Activated T-cell treated with anti-CD3 and anti-CD28 coated beads for 48 hours (primary cell): ENCODE results near the gene OR2H2.

Experiments
- DNase-seq: peaks from one replicate; pipeline ENCODE4 v3.0.0-alpha.2; 2020; ENCODE audit warnings: low read depth

OR2H2 gene

DNA sequence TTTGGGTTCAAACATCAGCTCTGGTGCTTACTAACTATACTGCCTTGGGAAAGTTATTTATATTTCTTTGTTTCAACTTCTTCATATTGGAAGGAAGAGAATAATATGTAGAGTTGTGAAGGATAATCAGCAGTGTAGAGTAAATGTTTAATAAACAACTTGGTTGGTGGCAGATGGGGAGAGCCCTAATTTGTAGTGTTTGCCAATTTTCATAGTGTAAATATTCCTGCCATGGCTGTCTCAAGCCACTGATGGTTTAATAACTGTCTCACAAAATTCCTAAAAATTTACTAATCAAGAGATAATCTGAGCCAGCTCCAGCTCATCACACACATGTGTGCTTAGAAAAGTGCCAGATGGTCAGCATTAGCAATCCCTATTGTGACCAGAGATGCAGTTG is at the start of gene OR2H2:
OR2H2 (plus strand) TSS at position 301 of the 400 bp plus-strand sequence. CDS start 2,824 bp downstream, outside the sequence.
- no peak for DNase-seq

- no peak for DNase-seq
Measured at GRCh38 chr6:29537714-29538403, 47.1 kb upstream of the OR2H2 start.

GRCh38 chr6:29547573-29547972 is 37.3 kb upstream of the OR2H2 start:
- DNase-seq, result no peak

DNA sequence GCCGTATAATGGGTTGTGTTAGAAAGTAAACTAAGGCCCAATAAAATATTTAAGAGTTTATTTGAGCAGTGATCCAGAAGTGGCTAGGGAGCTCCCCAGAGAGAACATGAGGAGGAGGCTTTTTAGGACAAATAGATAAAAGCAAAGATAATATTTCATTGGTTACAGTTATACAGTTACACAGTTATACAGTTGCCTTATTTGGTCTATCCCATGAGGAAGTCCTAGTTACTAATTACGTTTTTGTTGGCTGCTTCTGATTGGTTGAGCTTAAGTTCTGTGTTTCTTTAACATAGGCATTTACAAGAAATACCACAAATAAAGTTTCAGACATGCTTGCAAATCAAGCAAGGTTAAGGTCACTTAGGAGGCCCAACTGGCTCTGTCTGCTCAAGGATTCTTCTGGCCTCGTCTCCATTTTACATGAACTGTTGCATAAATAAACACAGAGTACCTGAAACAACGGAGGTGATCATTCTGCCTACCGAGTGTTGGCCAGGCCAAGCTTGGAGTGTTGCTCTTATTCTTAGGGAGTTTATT is 32.3 kb upstream of the OR2H2 start:
- DNase-seq, result no peak

DNA sequence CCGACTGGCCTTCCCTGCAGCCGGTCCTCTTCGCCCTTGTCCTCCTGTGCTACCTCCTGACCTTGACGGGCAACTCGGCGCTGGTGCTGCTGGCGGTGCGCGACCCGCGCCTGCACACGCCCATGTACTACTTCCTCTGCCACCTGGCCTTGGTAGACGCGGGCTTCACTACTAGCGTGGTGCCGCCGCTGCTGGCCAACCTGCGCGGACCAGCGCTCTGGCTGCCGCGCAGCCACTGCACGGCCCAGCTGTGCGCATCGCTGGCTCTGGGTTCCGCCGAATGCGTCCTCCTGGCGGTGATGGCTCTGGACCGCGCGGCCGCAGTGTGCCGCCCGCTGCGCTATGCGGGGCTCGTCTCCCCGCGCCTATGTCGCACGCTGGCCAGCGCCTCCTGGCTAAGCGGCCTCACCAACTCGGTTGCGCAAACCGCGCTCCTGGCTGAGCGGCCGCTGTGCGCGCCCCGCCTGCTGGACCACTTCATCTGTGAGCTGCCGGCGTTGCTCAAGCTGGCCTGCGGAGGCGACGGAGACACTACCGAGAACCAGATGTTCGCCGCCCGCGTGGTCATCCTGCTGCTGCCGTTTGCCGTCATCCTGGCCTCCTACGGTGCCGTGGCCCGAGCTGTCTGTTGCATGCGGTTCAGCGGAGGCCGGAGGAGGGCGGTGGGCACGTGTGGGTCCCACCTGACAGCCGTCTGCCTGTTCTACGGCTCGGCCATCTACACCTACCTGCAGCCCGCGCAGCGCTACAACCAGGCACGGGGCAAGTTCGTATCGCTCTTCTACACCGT is 31.5 kb upstream of the OR2H2 start:
- peak; percentile 25 for DNase-seq

DNA sequence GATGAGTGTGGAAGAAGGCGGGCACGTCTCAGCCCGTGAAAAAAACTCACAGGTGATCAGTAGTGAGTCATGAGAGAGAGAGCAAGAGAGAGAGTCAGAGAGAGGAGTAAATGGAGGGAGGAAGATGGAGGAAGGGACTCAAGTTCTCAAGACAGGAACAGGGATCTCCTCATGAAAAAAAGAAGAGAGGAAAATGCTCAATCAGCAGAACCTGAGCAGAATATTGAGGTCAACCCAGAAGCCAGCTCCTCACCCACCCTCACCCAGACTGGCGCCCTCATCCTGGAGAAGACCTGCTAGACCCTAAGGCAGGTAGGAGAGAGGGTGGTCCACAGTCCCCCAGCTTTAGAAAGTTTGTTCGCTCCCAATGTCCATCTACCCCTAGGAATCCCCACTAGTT is 30.2 kb upstream of the OR2H2 start:
- DNase-seq, result no peak

- no peak for DNase-seq
Measured at GRCh38 chr6:29557320-29557719, 27.6 kb upstream of the OR2H2 start.

DNA sequence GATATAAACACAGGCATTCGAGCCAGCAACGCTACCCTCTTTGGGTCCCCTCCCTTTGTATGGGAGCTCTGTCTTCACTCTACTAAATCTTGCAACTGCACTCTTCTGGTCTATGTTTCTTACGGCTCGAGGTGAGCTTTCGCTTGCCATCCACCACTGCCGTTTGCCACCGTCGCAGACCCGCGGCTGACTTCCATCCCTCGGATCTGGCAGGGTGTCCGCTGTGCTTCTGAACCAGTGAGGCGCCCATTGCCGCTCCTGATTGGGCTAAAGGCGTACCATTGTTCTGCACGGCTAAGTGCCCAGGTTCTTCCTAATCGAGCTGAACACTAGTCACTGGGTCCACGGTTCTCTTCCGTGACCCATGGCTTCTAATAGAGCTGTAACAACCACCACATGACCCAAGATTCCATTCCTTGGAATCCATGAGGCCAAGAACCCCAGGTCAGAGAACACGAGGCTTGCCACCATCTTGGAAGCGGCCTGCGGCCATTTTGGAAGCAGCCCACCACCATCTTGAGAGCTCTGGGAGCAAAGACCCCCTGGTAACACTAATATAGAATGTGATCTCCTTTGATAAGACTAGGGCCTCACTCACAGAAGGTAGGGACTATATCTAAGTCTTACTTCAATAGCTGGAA is 26.4 kb upstream of the OR2H2 start:
- no peak for DNase-seq

DNA sequence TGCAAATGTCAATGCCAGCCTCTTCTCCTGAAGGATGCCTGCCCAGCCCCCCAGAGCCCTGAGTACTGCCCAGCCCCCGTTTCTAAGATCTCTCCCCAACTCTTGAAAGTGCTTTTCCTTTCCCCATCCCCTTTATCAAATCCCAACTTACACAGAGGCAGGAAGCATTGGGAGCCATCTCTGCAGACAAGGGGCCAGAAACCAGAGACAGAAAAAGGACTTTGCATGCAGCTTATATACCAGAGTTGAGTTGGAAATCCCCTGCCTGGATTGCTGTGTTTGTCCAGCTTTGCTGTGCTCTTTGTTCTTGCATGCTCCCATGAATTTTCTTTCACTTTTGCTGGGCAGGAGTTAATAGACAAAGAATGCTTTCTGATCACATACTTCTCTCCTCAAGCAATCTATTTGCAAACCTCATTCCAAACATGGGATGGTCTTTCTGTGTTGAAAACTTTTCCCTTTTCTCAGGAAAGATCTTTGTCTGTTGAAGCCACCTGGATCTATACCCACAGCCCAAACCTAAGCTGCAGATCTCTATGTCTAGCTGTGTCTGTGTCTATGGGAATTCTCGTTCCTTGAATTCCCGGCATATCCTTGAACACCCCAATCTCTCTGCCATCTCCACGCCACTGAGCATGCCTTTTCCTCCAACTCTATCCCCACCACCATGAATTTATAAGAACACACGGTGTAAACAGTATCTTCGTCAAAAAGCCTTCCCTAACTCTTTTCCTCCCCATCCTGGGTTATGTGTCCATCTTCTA is 25.2 kb upstream of the OR2H2 start, which contains the start of gene UBD:
UBD (minus strand) TSS at position 209 of the 764 bp plus-strand sequence; CDS start at position 178, 31 bp downstream.
- DNase-seq, result no peak

DNA sequence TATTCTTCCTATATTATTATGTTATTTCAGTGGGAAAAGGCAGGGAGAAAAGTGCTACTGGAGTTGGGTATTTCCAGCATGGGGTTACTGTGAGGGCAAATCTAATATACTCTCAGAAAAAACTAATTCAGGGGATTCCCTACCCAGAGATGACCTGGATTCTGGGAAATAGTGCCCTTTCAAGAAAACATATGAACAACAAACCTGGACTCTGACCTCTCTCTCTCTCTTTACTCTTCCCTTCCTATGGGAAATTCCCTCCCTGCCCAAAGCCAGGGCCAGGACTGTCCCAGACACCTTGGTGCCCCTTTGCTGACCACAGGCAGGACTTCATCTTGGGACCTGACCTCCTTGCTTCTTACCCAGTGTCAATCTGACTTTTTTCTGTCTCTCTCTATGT is 23.8 kb upstream of the OR2H2 start:
- no peak for DNase-seq

- no peak for DNase-seq
Measured at GRCh38 chr6:29561606-29562181, 23.2 kb upstream of the OR2H2 start.

- DNase-seq, result no peak
Measured at GRCh38 chr6:29563435-29563965, 21.4 kb upstream of the OR2H2 start.

DNA sequence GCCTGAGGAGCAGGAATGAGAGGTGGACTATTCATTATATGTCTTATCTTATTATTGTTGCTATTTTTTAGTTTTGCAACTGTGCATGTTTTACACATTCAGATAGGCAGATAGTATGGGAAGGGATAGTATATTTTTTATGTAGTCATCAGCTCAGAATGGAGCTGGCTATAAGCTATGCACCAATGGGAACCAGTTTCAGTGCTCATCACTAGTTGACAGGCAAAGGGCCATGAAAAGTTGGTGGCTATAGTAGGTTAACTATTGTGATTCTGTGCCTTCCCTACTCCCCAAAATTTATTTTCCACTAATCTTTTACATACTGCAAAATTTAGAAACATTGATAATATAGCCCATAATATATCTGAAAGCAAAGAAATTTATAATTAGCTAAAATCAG is 20.0 kb upstream of the OR2H2 start:
- no peak for DNase-seq

DNA sequence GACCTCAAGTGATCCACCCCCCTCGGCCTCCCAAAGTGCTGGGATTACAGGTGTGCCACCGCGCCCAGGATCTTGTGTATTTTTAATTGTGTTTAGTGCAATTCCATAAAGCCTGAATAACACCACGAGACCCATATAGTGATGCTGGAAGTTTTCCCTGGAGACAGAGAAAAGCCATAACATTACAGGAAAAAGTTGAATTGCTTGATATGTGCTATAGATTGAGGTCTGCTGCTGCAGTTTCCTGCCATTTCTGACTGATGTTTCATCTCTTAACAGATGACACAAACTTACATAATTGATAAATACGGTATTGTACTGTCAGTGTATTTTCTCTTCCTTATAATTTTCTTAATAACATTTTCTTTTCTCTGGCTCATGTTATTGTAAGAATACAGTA is 18.1 kb upstream of the OR2H2 start:
- DNase-seq, result no peak

DNA sequence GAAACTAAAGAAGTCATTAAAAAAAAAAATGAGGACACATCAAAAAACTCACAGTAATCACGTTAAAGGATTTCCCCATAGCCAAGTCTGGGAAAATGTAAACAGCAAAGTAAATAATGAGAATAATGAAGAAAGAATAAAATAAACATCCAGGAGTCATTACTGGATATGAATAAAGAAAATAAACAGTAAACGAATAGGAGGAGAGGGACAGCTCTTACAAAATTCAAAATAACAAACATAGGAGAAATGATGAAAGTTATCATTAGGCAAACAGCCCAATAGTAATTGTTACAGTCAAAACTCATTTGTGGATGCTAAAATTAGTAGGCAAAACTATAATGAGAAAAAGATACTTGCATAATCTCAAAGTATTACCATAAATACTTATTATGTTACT is 17.4 kb upstream of the OR2H2 start:
- no peak for DNase-seq

DNA sequence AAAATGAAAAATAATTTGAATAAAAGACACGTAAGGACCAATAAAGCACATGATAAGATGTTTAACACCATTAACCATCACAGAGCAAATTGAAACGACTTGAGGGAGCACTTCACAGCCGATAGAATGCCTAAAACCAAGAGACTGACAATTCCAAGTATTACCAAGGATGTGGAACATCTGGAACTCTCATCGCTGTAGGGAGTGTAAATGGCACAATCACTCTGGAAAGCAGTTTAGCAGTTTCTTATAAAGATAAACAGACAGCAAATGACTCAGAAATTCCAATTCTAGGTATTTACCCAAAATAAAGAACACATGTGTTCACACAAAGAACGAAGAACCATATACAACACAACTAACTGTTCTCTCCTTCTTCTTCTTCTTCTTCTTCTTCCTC is 16.9 kb upstream of the OR2H2 start:
- DNase-seq, result no peak

DNA sequence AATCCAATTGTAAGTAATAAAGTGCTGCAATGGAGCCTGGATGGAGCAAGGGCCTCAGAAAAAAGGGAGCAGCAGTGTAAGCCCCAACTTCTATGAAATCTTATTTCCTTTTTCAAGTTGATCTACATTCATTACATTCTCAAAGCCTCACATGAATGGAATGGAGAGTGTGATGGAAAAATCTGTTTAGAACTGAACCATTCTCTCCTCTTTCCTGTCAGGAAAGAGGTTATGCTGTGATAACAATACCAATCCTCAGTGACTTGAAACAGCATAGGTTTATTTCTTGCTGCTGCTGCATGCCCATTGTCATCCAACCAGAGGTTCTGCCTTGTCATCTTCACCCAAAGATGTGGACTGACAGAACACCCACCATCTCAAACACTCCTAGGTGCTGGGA is 8.9 kb upstream of the OR2H2 start:
- no peak for DNase-seq

DNA sequence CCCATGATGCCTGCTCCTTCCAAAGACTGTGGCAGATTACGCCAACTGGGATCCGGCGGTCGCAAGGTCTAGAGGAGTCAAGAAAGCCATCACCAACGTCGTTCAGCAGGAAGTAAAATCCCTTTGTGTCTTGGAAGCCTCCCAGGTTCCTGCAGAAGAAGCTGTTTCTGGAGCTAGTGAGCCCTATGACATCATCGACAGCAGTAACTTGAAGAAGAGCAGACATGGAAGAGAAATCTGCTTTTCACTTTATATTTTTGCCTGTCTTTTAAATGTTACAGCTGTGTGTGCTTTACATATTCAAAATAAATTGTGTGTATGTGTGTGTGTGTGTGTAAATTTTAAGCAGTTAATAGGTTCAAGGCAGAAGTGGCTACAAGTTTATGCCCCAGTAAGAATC is 7.4 kb upstream of the OR2H2 start:
- DNase-seq, result no peak

DNA sequence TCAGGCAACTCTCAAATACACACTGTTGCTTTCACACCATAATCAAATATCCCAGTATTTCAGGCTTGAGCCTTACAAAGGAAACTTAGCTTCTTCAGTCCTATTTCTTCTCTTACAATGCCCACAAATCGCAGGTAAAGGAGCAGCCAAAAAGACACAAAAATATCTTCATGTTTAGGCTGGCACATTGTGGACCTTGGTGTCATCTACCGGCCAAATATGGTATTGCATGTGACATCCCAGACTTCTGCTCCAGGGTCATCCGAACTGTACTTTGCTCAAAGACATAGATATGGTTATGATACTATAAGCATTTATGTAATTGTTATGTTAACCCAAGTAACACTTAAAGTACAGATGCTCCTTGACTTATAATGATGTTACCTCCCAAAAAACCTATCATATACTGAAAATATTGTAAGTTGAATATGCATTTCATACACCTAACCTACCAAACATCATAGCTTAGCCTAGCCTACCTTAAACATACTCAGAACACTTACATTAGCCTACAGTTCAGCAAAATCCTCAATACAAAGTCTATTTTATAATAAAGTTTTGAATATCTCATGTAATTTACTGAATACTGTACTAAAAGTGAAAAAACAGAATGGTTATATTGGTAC is 4.6 kb downstream of the OR2H2 start:
- peak; percentile 9 for DNase-seq

DNA sequence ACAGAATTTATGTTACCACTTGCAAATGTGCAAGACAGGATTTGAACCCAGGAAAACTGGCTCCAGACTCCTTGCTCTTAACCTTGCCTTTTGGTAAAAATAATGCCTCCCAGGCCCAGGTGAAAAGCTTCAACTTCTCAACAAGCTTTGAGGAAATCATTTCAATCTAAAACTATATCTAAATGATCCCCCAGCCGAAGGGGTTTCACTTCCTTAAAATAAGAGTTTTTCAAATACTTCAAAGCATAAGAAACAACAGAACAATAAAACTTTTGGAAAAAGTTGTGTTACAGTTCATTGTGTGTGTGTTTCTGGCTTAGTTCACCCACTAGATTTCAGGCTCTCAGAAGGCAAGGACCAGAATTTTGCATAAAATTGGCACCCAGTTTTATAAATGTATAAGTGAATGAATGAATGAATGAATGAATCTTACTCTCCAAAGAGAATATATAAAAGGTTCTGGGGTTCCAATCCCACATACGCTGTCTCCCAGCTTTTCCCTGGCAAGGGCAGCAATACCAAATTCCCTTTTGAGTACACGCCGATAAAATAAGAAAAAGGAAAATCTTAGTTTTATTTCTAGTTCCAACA is 5.4 kb downstream of the OR2H2 start:
- no peak for DNase-seq
